SK-N-SH treated with all-trans-retinoic acid at 6 μM for 48 hours (cell line): ENCODE measurements around the gene RAPGEF4.

ENCODE experiments used
- ATAC-seq: fragments of 200-7000 bp; cut with Tn5 transposase; 3 replicates; pipeline ENCODE4 v1.9.1; 2020; ENCODE audit warnings: mild to moderate bottlenecking, moderate library complexity
- BACH2 ChIP-seq: fragments of 250-450 bp; sonication (Bioruptor Pico); IDR thresholded peaks from 2 replicates; pipeline ENCODE4 v1.9.0; 2021; ENCODE audit warnings: mild to moderate bottlenecking, borderline replicate concordance
- CREB5 ChIP-seq: fragments of 250-450 bp; sonication (Bioruptor Pico); IDR thresholded peaks from 2 replicates; pipeline ENCODE4 v1.5.1; 2020; ENCODE audit warnings: low read depth, mild to moderate bottlenecking, moderate library complexity
- CSDC2 ChIP-seq: fragments of 250-450 bp; sonication (Bioruptor Pico); IDR thresholded peaks from 2 replicates; pipeline ENCODE4 v1.5.0; 2020; ENCODE audit warnings: mild to moderate bottlenecking, moderate library complexity
- ESRRG ChIP-seq: fragments of 250-450 bp; sonication (Bioruptor Pico); IDR thresholded peaks from 2 replicates; pipeline ENCODE4 v1.6.1; 2021; ENCODE audit warnings: mild to moderate bottlenecking
- ISL1 ChIP-seq: fragments of 250-450 bp; sonication (Bioruptor Pico); IDR thresholded peaks from 2 replicates; pipeline ENCODE4 v2.1.2; 2022; ENCODE audit warnings: mild to moderate bottlenecking, moderate library complexity
- OSR1 ChIP-seq: fragments of 250-450 bp; sonication (Bioruptor Pico); IDR thresholded peaks from 2 replicates; pipeline ENCODE4 v1.8.0; 2022; ENCODE audit warnings: moderate library complexity, mild to moderate bottlenecking, inconsistent platforms
- PATZ1 ChIP-seq: fragments of 250-450 bp; sonication (Bioruptor Pico); IDR thresholded peaks from 2 replicates; pipeline ENCODE4 v1.8.0; 2020; ENCODE audit warnings: mild to moderate bottlenecking, moderate library complexity, borderline replicate concordance
- PPARA ChIP-seq: fragments of 250-450 bp; sonication (Bioruptor Pico); IDR thresholded peaks from 2 replicates; pipeline ENCODE4 v1.5.0; 2020; ENCODE audit warnings: mild to moderate bottlenecking, borderline replicate concordance
- RARB ChIP-seq: fragments of 250-450 bp; sonication (Bioruptor Pico); IDR thresholded peaks from 2 replicates; pipeline ENCODE4 v1.8.0; 2021; ENCODE audit warnings: mild to moderate bottlenecking, moderate library complexity
- TCF4 ChIP-seq: fragments of 250-450 bp; sonication (Bioruptor Pico); IDR thresholded peaks from 2 replicates; pipeline ENCODE4 v1.8.0; 2021; ENCODE audit warnings: mild to moderate bottlenecking, moderate library complexity, borderline replicate concordance
- TOX ChIP-seq: fragments of 250-450 bp; sonication (Bioruptor Pico); IDR thresholded peaks from 2 replicates; pipeline ENCODE4 v1.8.0; 2021; ENCODE audit warnings: mild to moderate bottlenecking, moderate library complexity, borderline replicate concordance
- TSHZ2 ChIP-seq: fragments of 250-450 bp; sonication (Bioruptor Pico); IDR thresholded peaks from 2 replicates; pipeline ENCODE4 v1.5.0; 2020; ENCODE audit warnings: mild to moderate bottlenecking, moderate library complexity
- ZC3H10 ChIP-seq: fragments of 250-450 bp; sonication (Bioruptor Pico); IDR thresholded peaks from 2 replicates; pipeline ENCODE4 v1.5.1; 2021; ENCODE audit warnings: mild to moderate bottlenecking, moderate library complexity
- ZFP3 ChIP-seq: fragments of 250-450 bp; sonication (Bioruptor Pico); IDR thresholded peaks from 2 replicates; pipeline ENCODE4 v1.5.0; 2020; ENCODE audit warnings: mild to moderate bottlenecking, moderate library complexity
- ZFP30 ChIP-seq: fragments of 450-650 bp; formaldehyde crosslinking; IDR thresholded peaks from 2 replicates; pipeline ENCODE4 v1.5.0; 2022; ENCODE audit warnings: mild to moderate bottlenecking, moderate library complexity
- ZNF565 ChIP-seq: fragments of 450-650 bp; formaldehyde crosslinking; conservative IDR thresholded peaks from 2 replicates; pipeline ENCODE4 v1.5.0; 2020; ENCODE audit warnings: low read depth, mild to moderate bottlenecking, moderate library complexity
- ZNF70 ChIP-seq: fragments of 450-650 bp; formaldehyde crosslinking; IDR thresholded peaks from 2 replicates; pipeline ENCODE4 v1.5.0; 2020; ENCODE audit warnings: mild to moderate bottlenecking, moderate library complexity
- ZNF8 ChIP-seq: fragments of 450-650 bp; formaldehyde crosslinking; IDR thresholded peaks from 2 replicates; pipeline ENCODE4 v1.5.0; 2020; ENCODE audit warnings: mild to moderate bottlenecking, moderate library complexity
- TF ChIP-seq, protein P1 (sequence below): fragments of 250-450 bp; sonication (Bioruptor Pico); IDR thresholded peaks from 2 replicates; pipeline ENCODE4 v1.8.0; 2021; ENCODE audit warnings: low read depth, mild to moderate bottlenecking, moderate library complexity, borderline replicate concordance

RAPGEF4 gene

DNA sequence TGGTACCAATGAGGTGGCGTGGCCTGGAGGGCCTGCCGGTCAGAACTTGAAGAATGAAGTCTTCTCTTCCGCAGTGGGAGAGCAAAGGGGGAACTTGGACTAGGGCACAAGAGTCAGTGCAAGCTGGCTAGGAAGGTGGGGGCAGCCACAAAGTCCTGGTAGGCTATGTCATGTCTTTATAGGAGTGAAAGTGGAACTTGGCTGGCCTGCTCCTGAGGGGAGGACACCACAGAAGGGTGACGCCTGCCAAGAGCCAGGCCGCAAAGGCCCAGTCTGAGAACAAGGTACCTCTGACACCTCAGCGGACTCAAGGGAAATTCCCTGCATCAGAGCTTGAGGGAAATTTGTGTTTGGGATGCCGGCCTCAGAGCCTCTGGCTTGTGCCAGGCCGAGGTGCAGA lies 307.8 kb downstream of the RAPGEF4 start (continued):
- TF ChIP-seq TSHZ2 (CRISPR knock-in tag) = no peak

- TF ChIP-seq ESRRG (CRISPR knock-in tag) (no peak), ZNF8 (CRISPR knock-in tag) (no peak), TOX (CRISPR knock-in tag) (no peak), BACH2 (CRISPR knock-in tag) (no peak)
- ATAC-seq = no peak
These were observed 308.4 kb downstream of the RAPGEF4 start for GRCh38 chr2:173043897-173044519.

DNA sequence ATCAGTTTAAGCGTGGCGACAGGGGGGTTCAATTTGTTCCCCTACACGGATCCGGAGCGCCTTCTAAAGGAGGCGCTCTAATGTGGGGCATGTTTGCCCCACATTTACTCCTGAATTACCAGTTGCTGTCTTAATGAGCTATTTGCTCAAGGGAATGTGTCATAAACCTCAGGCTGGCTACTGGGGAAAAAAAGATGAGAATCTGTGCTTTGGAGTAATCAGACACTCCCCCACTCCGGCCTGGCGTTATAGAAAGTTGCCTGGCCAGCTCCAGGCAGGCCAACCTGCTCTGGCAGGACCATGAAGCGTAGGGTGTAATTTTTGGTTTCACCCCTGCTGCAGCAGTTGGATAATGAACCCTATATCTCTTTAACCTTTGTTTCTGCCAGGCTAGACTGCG lies 309.0 kb downstream of the RAPGEF4 start:
- TF ChIP-seq TOX (CRISPR knock-in tag) = no peak
- TF ChIP-seq ISL1 (CRISPR knock-in tag) = no peak
- no peak for ATAC-seq

- no peak for ATAC-seq
- TF ChIP-seq CSDC2 (CRISPR knock-in tag) (no peak), OSR1 (no peak), BACH2 (CRISPR knock-in tag) (no peak), PPARA (no peak), ZC3H10 (CRISPR knock-in tag) (no peak), RARB (CRISPR knock-in tag) (no peak), TOX (CRISPR knock-in tag) (no peak)
These were observed 309.5 kb downstream of the RAPGEF4 start for GRCh38 chr2:173045181-173045580.

GRCh38 chr2:173048522-173048896 lies 312.9 kb downstream of the RAPGEF4 start:
- TF ChIP-seq ZNF565 = no peak
- TF ChIP-seq ZNF8 (CRISPR knock-in tag) = no peak
- no peak for TF ChIP-seq ZC3H10 (CRISPR knock-in tag)
- no peak for TF ChIP-seq ZFP3
- TF ChIP-seq ZNF70 (CRISPR knock-in tag) = no peak
- ATAC-seq = peak; percentile 2; the same call in 1 of the 3 replicates

DNA sequence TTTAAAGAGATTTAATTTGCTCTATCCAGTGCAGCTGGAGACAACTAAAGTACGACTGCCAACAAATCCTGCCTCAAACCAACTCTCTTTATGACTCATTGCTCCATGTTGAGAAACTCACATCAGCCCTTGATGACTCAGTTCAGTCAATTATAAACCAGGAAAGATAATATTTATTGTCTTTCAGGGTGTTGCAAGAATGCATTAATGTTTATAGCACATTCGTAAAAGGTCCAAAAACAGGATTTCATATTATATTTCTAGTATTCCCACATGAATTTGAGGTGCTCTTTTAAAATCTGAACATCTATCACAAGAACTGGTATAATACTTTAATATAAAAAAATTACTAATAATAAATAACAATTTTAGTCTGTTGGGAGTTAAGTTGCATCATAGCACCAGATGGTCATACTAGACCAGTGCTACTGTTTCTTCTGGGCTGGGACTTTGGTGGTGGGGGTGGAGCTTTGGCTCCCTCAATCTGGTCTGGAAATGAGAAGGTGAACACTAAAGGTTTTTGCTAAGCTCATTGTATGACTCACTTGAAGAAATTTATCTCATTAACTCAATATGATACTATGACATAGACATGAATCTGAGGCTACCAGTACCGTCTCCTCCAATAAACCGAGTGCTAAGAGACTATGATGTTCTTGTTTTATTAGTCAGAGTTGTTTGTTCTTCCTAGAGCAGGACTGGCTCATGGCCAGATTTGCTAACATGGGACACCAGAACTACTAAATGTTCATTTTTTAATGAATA lies 313.4 kb downstream of the RAPGEF4 start:
- ATAC-seq = peak; percentile 89
- TF ChIP-seq, protein P1, sequence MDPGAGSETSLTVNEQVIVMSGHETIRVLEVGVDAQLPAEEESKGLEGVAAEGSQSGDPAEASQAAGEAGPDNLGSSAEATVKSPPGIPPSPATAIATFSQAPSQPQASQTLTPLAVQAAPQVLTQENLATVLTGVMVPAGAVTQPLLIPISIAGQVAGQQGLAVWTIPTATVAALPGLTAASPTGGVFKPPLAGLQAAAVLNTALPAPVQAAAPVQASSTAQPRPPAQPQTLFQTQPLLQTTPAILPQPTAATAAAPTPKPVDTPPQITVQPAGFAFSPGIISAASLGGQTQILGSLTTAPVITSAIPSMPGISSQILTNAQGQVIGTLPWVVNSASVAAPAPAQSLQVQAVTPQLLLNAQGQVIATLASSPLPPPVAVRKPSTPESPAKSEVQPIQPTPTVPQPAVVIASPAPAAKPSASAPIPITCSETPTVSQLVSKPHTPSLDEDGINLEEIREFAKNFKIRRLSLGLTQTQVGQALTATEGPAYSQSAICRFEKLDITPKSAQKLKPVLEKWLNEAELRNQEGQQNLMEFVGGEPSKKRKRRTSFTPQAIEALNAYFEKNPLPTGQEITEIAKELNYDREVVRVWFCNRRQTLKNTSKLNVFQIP (CRISPR knock-in tag) = no peak
- TF ChIP-seq ZFP30 (CRISPR knock-in tag) = no peak
- no peak for TF ChIP-seq ZNF70 (CRISPR knock-in tag)
- TF ChIP-seq TCF4 (CRISPR knock-in tag) = no peak
- TF ChIP-seq BACH2 (CRISPR knock-in tag) = no peak
- TF ChIP-seq ISL1 (CRISPR knock-in tag) = peak; percentile 67
- TF ChIP-seq CSDC2 (CRISPR knock-in tag) = no peak
- no peak for TF ChIP-seq ZFP3
- TF ChIP-seq ESRRG (CRISPR knock-in tag) = no peak
- 0 out of 2 replicates have a peak, but pooled peaks have one; percentile 10 for TF ChIP-seq PATZ1 (CRISPR knock-in tag)
- peak; percentile 39; the same call in 1 of the 2 replicates for TF ChIP-seq TOX (CRISPR knock-in tag)
- TF ChIP-seq ZNF565 = no peak
- no peak for TF ChIP-seq PPARA
- no peak for TF ChIP-seq TSHZ2 (CRISPR knock-in tag)
- no peak for TF ChIP-seq ZC3H10 (CRISPR knock-in tag)
- no peak for TF ChIP-seq CREB5
